Measurements from ENCODE around the gene BEST2. TPM values are rescaled to one million over a fixed set of nuclear protein-coding genes. Genes with fewer than 3 reads are reported as not detected.

BEST2 gene
- total and polyA plus RNA-seq, 2 of the 4 experiments (the other 2 are of a cell fraction), result not detected

GRCh38 chr19:12705654-12706331 lies 45.8 kb upstream of the BEST2 start:
- Histone ChIP-seq H3K9me3 (ENCODE audit: control insufficient read depth, insufficient read depth, low read length) (no peaks in the 10 kb centered on the region), H3K4me2 (ENCODE audit: low read depth, low read length) (no peak overlapping the region), H3K14ac (replicated peaks; ENCODE audit: low read depth, low read length) (no peak overlapping the region), H2AK5ac (ENCODE audit: low read depth, low read length) (no peak overlapping the region), H3K9ac (ENCODE audit: low read depth, low read length) (no peak overlapping the region), H3K79me1 (ENCODE audit: low read depth in 1 of 2, low read length in 2 of 2) (peaks cover 12 to 28% of the 10 kb centered on the region in 2 experiments), H2BK5ac (ENCODE audit: low read depth, low read length, poor library complexity, severe bottlenecking) (no peak overlapping the region), H2AFZ (replicated peaks; ENCODE audit: low read length, poor library complexity) (no peak overlapping the region), H2AK9ac (replicated peaks; ENCODE audit: low read depth, low read length, poor library complexity) (no peak overlapping the region), H3K18ac (ENCODE audit: low read depth, low read length) (no peak overlapping the region), H3K4me1 (ENCODE audit: control insufficient read depth, insufficient read depth, low read length) (no peaks in the 10 kb centered on the region), H3K27ac (ENCODE audit: insufficient read depth, low read length) (no peak overlapping the region), H3K4ac (ENCODE audit: low read depth, low read length) (no peak overlapping the region), H4K8ac (ENCODE audit: low read depth in 2 of 2, low read length in 2 of 2) (no peak overlapping the region), H3K56ac (ENCODE audit: extremely low read depth, insufficient read depth, low read length) (no peak overlapping the region), H4K91ac (ENCODE audit: insufficient read depth, low read depth, low read length) (no peak overlapping the region), H3K36me3 (ENCODE audit: control insufficient read depth, insufficient read depth, low read length) (peaks cover 78% of the 10 kb centered on the region), H3K4me3 (ENCODE audit: insufficient read depth, low read depth, low read length) (no peak overlapping the region), H2BK120ac (ENCODE audit: low read depth, low read length) (no peak overlapping the region), H2BK20ac (ENCODE audit: low read depth, low read length) (no peak overlapping the region), H3K9me1 (ENCODE audit: insufficient read depth, low read length) (no peaks in the 10 kb centered on the region), H2BK15ac (ENCODE audit: low read depth, low read length) (no peak overlapping the region), H3K27me3 (ENCODE audit: control insufficient read depth, insufficient read depth, low read length) (no peaks in the 10 kb centered on the region), H4K5ac (ENCODE audit: low read depth, low read length) (no peak overlapping the region), H4K20me1 (ENCODE audit: insufficient read depth, low read length) (peaks cover 14% of the 10 kb centered on the region), H3K23ac (ENCODE audit: low read depth, low read length) (no peak overlapping the region)
- ChIA-PET CTCF (no interaction called here), POLR2A (ENCODE audit: unreplicated experiment) (no interaction called here)
- intact Hi-C loops (cut with micrococcal nuclease) (no loop called here), dilution Hi-C loops (cut with HindIII; ENCODE audit: low sequenced_read_pairs, unreplicated experiment) (no loop called here), in situ Hi-C loops (cut with MboI; ENCODE audit: low sequenced_read_pairs) (no loop called here)
- ATAC-seq (ENCODE audit: low read depth), result no peak
- no peak for DNase-seq
- 95% methylated on average over 18 of the region's 29 CpGs; no CpG with 5 or more reads in 1 of the 2 experiments for WGBS, 2 experiments (ENCODE audit: extremely low coverage in 2 of 2, insufficient read length in 1 of 2)
- TF ChIP-seq FOS (IDR thresholded peaks at IDR 0.05; ENCODE audit: low read depth, low read length), result no peak
- no peak for TF ChIP-seq MAFK (IDR thresholded peaks at IDR 0.05; ENCODE audit: low read depth, low read length)
- TF ChIP-seq NFE2L2 (IDR thresholded peaks at IDR 0.05; ENCODE audit: low read depth, low read length), result no peak
- no peak for TF ChIP-seq USF2 (IDR thresholded peaks at IDR 0.05; ENCODE audit: low read depth, low read length)
- TF ChIP-seq CEBPB (IDR thresholded peaks at IDR 0.05; ENCODE audit: low read depth, low read length), result no peak
- TF ChIP-seq MAZ (IDR thresholded peaks at IDR 0.05; ENCODE audit: borderline replicate concordance, low read depth, low read length), result no peak
- TF ChIP-seq SMC3 (IDR thresholded peaks at IDR 0.05; ENCODE audit: low read depth, low read length), result no peak
- no peak for TF ChIP-seq RFX5 (IDR thresholded peaks at IDR 0.05; ENCODE audit: low read depth, low read length)
- TF ChIP-seq RCOR1 (IDR thresholded peaks at IDR 0.05; ENCODE audit: insufficient replicate concordance, low read length), result no peak
- TF ChIP-seq POLR2A (IDR thresholded peaks at IDR 0.05; ENCODE audit: low read depth, low read length), result no peak
- no peak for TF ChIP-seq MXI1 (IDR thresholded peaks at IDR 0.05; ENCODE audit: borderline replicate concordance, low read depth, low read length)
- no peak for TF ChIP-seq CHD1 (IDR thresholded peaks at IDR 0.05; ENCODE audit: low read depth, low read length)
- TF ChIP-seq ELK1 (IDR thresholded peaks at IDR 0.05; ENCODE audit: borderline replicate concordance, low read depth, low read length), result no peak
- BruUV-seq (replicated peaks), result TSS peak; percentile 35
